GM12872 (cell line): ENCODE data around the gene CTRL.

ENCODE experiments used
- TF ChIP-seq, protein P1 (sequence below): IDR thresholded peaks from 3 replicates; pipeline ENCODE4 v1.5.1; 2011; ENCODE audit warnings: low read depth, mild to moderate bottlenecking, low read length, moderate library complexity; ENCODE audit not compliant: insufficient read depth

Gene CTRL

DNA sequence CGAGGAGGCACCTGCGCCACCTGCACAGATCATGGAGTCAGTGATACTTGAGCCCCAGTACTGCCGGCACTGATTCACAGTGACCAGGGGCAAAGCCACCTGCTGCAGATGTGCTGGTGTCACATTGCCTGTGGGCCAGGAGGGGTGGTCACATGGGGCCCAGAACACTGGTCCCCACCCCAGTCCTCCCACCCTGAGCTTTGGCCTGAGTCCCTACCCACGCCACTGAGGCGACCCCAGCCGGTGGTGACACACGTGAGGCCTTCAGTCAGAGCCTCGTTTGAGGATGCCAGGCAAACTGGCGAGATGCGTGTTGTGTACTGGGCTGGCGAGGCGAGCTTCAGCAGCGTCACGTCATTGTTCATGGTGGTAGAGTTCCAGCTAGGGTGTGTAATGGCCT is 1.5 kb downstream of the CTRL start:
- TF ChIP-seq, protein P1, sequence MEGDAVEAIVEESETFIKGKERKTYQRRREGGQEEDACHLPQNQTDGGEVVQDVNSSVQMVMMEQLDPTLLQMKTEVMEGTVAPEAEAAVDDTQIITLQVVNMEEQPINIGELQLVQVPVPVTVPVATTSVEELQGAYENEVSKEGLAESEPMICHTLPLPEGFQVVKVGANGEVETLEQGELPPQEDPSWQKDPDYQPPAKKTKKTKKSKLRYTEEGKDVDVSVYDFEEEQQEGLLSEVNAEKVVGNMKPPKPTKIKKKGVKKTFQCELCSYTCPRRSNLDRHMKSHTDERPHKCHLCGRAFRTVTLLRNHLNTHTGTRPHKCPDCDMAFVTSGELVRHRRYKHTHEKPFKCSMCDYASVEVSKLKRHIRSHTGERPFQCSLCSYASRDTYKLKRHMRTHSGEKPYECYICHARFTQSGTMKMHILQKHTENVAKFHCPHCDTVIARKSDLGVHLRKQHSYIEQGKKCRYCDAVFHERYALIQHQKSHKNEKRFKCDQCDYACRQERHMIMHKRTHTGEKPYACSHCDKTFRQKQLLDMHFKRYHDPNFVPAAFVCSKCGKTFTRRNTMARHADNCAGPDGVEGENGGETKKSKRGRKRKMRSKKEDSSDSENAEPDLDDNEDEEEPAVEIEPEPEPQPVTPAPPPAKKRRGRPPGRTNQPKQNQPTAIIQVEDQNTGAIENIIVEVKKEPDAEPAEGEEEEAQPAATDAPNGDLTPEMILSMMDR, result no peak

DNA sequence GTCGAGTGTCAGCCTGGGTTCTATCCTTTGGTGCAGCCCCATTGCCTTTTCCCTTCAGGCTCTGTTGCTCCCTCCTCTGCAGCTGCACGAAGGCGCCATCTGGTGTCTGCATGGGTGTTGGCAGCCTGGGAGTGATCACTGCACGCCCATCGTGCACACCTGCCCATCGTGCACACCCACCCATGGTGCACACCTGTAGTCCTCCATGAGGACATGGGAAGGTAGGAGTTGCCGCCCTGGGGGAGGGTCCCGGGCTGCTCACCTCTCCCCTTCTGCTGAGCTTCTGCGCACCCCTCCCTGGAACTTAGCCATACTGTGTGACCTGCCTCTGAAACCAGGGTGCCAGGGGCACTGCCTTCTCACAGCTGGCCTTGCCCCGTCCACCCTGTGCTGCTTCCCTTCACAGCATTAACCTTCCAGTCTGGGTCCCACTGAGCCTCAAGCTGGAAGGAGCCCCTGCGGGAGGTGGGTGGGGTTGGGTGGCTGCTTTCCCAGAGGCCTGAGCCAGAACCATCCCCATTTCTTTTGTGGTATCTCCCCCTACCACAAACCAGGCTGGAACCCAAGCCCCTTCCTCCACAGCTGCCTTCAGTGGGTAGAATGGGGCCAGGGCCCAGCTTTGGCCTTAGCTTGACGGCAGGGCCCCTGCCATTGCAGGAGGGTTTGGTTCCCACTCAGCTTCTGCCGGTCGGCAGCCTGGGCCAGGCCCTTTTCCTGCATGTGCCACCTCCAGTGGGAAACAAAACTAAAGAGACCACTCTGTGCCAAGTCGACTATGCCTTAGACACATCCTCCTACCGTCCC is 2.9 kb downstream of the CTRL start:
- TF ChIP-seq, protein P1, result peak; percentile 96

DNA sequence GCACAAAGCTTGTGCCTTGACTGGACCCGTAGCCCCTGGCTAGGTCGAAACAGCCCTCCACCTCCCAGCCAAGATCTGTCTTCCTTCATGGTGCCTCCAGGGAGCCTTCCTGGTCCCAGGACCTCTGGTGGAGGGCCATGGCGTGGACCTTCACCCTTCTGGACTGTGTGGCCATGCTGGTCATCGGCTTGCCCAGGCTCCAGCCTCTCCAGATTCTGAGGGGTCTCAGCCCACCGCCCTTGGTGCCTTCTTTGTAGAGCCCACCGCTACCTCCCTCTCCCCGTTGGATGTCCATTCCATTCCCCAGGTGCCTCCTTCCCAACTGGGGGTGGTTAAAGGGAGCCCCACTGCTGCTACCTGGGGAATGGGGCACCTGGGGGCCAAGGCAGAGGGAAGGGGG is 3.5 kb downstream of the CTRL start:
- TF ChIP-seq, protein P1, result no peak

DNA sequence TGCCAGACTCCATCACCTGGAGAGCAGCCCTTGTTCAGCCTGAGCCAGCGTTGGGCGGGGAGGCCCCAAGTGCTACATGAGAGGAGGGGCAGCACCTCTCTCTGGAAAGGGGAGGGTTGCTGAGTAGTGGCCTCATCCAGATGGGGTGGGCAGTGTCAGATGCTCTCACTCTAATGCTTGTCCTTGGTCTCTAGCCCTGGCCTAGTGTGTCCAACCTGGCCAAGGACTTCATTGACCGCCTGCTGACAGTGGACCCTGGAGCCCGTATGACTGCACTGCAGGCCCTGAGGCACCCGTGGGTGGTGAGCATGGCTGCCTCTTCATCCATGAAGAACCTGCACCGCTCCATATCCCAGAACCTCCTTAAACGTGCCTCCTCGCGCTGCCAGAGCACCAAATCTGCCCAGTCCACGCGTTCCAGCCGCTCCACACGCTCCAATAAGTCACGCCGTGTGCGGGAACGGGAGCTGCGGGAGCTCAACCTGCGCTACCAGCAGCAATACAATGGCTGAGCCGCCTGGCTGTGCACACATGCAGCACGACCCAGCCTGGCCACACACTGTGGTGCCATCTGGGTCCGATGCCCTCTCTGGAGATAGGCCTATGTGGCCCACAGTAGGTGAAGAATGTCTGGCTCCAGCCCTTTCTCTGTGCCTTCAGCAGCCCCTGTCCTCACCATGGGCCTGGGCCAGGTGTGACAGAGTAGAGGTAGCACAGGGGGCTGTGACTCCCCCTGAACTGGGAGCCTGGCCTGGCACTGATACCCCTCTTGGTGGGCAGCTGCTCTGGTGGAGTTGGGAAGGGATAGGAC is 4.3 kb downstream of the CTRL start:
- TF ChIP-seq, protein P1, result no peak

DNA sequence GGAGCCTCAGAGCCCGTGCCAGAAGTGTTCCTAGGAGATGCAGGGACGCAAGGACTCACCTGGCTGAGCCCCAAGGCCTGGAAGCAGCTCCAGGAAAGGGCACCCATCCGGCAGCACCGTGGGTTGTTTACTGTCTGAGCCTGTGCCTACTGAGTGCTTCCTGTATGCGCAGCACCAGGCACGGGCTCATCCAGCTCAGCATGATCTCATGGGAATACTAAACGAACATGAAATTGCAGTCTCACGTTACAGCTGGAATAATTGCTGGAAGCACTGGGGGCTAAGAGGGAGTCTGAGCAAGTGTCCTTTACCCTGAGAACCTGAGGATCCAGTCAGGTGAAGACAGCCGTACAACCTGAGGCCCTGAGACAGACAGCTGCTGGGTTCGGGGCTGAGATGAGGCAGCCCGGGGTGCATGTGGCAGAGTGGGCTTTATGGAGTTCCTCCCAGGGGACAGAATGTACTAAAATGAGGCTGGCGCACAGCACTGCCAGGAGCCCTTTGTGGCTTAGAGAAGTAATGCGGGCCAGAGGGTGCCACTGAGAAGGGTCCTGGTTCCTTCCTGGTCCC is 5.4 kb downstream of the CTRL start:
- TF ChIP-seq, protein P1, result peak; percentile 43; the same call in 2 of the 3 replicates

DNA sequence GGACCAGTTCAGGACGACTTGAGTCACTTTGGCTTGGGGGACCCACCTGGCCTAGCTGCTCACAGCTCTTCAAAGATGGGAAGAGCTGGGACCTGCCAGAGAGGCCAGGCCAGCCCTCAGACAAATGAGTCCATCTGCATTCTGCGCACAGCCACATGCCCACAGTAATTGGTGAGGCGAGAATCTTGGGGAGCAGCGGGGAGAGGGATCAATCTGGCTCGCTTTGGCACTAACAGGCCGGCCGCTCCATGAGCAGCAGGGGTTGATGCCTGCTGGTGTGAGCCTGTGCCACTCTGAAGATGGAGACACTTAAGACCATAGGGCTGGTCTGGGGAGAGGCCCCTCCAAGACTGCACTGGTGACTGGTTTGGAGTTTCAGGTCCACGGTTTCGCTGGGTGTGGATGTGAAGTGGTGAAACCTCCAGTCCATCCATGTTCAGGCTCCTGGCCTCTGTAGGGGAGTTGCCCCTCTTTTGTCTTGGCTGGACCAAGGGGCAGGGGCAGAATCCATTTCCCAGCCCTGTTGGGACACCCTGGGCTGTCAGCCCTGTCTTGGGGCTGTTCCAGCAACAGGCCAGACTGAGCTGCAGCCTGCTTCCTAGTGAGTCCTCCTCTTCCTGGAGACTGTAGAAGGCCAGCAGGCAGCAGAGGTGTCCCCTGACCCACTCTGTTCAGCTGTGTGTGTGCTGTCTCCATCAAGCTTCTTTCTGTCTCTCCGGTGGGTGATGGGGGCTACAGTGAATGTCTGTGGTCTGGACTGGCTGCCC is 7.3 kb downstream of the CTRL start:
- TF ChIP-seq, protein P1, result no peak
